GM19193 (cell line): ENCODE results near the gene VAMP5.

Source experiments
- POLR2A ChIP-seq: IDR thresholded peaks from 4 replicates; pipeline ENCODE4 v1.6.1; 2011; ENCODE audit not compliant: insufficient read depth, insufficient read length; ENCODE audit errors: extremely low read depth

Gene VAMP5

DNA sequence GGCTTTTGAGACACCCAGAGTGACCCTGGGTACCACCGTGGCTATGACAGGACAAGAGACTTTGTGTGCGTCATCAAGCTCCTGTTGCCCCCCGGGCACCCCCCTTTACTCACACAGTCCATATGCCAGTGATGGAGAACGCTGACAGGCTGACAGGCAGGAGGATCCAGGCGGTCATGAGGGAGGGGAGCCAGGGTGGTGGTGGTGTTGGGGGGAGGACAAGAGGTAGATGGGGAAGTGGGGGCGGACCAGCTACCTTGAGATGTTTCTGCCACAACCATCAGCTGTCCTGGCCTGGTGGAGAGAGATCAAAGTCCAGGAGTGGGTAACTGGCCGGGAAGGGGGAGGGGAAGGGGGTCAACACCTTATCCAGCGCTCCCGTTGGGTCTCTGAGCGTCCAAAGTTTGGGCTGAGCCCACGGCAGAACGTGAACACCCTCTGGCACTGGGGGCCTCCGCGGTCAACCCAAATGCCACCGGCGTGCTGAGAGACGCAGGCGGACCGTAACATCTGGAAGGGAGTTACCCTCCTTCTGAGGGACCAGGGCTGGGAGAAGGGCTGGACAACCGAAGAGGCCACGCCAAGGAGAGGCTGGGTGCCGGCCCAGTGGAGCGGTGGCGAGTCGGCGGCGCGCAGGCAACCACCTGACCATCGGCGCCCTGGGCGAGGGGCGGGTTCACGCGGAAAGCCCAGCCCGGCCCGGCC is 17.7 kb downstream of the VAMP5 start:
- no peak for TF ChIP-seq POLR2A

DNA sequence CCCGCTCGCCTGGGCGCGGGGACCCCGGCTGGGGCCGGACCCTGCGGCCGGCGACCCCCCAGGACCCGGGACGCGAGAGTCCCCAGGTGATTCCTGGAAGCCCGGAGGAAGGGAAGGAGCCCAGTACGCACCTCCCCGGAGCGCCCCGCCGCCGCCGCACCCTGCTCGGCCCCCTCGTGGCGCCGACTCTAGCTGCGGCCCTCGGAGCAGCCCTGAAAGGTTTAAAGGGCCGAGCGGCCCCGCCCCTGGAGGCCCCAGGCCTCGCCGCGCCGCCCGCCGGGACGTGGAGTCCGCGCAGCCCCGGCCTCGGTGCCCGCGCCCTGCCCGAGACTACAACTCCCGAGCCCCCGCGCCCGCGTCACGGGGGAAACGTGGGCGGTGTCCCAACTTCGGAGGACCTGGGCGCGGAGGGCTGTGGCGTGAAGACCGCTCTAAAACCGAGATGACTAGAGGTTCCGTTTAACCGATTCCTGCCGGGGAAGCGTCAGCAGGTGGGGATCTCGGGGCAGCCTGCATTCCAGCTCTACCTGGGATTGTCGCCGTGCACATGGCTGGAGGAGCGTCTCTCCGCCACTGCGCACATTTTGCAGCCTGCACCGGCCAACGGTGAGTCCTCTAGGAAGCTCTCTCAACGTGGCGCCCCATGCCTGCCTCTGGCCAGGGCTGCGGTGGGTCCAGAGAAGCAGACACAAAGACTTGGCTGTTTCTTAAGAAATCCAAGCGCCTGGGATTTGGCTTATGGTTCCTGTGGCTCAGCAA is 18.4 kb downstream of the VAMP5 start, which contains the start of gene TMEM150A:
Gene TMEM150A (minus strand): TSS at position 223 of the 759 bp plus-strand sequence. CDS start 750 bp downstream, outside the sequence.
- peak; percentile 65 for TF ChIP-seq POLR2A

DNA sequence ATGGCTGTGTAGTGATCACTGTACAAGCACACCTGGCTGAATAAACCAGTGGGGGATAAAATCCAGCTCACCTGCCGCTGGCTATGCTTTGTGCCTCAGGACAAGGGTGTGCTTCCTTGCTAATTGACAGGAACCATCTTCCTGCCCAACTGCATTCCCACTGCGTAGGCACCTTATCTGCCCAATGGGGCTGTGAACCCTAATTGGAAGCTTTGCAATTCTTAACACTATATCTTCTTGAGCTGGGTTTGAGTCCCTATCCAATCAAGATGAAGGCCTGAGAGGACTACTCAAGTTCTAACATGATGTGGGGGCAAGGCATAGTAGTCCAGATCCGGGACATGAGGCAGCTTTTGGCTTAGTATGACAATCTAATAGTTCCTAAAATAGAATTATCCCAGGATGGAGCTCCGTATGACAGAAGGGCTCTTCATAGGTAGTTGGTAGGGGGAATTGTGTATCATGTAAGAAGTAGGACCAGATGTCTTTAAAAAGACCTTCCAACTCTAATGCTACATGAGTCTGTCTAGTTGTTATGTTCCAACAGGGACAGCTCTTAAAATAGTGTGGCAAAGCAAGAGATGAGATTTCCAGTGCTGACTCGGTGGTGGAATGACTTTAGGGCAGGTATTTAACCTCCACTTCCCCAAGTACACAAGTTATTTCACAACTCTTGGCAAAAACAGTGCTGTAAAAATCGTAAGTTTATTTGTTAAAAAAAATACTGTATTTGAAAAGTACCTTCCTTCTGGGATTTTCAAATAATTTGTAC is 20.5 kb downstream of the VAMP5 start:
- no peak for TF ChIP-seq POLR2A

DNA sequence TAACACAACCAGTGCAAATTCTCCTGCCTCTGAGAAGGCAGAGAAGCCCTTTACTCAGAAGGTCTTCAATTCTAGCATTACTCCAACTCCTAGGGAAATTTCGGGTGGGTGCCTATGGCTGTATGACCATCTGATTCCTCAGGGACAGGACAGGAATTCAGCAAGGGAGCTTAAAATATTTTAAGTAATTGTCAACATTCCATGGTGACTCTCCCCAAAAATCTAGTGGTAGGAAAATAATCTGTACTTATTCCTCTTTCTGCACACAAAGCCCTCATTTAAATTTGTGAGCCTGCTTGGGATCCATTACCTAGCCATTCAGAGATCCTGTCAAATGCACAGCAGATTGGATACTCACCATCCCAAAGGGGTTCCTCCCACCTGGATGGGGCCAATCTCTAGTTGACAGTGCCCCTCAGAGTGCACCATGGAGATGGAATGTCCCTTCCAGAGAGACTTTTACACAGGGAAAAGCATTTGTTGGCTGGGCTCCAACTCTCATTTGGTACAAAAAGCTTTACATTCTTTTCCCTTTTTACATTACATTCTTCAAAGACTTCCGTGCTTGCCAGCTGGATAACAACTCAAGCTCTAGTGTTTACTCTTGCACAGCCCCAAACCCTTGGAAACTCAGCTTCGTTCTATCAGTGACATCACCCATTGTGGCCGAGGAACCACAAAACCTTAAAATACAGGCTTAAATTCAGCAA is 21.3 kb downstream of the VAMP5 start:
- TF ChIP-seq POLR2A = no peak

DNA sequence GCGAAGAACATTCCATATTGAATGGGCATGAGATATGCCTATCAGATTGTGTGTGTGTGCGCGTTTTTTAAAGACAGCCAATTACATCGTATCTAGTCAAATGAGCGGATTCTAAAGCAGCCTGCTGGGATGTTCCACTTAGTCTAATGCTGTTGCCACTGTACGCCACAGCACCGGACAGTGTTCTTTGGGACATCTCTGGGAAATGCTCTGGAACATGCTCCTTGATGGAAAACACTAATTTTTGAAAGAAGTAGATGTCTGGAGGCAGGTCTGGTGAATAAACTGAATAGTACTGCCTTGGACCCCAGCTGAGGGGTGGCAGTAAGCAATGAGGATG is 21.9 kb downstream of the VAMP5 start:
- TF ChIP-seq POLR2A = no peak

DNA sequence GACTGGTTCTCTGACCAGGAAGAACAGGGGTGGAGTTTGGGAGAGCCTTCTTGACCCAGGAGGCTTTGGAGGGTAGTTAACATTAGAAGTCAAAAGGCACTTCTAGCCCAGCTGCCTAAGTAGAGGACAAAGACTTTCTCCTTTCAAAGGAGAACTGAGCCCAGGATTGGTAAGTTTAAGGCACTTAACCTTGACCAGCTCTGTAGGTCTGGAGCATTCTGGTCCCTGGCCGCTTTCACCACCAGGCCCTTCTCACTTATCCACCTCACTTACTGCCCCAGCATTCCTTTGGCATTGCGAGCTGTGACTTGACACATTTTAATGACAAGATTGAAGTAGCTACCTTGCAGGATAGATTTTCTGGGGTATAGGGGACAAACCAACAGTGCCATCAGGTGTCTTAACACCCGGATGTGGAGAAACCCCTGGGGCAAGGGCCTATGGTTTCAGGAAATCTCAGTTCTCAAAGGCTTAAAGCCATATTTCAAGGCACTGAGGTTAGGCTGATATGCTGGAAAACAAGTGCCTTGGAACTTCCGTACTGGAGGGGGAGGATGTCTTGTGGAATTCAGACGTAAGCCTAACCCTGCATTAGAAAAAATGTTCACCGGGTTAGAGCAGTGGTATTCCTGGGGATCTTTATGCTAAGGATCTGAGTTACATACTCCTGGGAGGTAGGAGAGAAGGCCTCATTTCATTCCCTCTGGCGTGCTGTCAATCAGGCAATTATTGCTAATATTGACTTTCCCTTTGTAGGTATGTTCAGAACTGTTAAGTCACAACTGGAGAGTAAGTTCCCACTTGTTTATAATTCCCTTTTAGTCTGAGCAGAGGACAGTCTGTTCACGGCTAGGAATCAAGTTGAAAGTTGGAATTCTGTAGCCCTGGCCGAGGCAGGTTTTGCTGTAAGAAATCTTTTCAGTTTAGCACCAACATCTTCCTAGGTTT is 23.3 kb downstream of the VAMP5 start:
- TF ChIP-seq POLR2A = no peak

DNA sequence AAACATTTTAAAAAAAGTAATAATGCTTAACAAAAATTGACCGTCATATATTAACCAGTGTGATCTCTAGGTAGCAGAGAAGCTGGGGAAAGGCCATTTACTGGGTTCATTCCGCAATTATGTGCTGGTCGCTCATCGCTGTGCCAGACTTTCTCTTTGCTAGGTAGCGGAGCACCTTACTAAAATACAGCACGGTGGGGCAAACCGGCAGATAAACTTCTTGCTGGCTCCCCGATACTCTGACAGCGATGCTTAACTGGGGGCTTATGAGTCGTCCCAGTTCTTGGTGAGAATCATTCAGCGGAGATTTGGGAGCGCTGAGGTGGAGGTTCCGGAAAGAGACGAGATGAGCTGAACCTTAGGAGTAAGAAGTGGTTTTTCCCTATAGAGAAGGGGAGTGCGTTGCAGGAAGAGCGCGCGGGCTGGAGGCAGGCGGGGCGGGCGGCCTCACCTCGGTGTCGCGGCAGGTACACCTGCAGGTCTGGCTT is 27.0 kb downstream of the VAMP5 start:
- no peak for TF ChIP-seq POLR2A

DNA sequence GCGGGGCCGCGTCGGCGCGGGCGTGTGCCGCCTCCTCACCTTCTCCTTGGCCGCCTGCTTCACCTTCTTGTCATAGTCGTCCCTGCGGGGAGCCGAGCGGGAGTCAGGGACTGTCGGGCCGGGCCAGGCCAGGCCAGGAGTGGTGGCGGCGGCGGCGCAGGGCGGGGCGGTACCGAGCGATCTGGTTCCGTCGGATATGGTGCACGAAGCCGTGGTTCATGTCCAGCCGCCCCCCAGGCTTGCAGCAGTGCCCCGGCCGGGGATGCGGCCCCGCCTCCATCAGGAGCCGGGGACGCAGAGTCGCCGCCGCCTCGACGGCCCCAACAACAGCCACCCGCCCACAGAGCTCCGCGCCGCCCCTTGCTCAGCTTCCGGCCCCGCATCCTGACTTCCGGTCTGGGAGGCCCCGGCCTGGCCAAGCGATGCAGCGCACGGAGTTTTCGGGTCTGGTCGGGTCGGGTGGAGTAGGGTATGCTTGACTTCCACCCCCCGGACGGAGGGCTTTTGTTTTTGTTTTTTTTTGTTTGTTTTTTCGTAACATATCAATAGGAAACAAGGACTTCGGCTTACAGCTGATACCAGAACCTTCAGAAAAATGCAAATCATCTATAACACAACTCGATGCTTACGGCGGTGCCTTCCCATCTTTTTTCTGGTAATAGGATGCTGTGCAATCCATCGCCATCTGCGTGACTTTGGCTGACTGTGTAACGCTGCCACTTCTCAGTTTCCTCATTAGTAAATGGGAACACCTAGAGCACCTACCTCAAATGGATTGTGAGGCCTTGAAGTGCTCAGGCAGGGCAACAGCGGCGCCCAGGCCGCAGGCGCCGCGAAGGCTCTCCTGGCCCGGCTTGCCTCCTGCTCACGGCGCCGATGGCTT is 27.7 kb downstream of the VAMP5 start, which contains the start of gene C2orf68:
Gene C2orf68 (minus strand): TSS at position 362 of the 883 bp plus-strand sequence. CDS start 82 bp downstream, at position 280.
- peak; percentile 87 for TF ChIP-seq POLR2A

DNA sequence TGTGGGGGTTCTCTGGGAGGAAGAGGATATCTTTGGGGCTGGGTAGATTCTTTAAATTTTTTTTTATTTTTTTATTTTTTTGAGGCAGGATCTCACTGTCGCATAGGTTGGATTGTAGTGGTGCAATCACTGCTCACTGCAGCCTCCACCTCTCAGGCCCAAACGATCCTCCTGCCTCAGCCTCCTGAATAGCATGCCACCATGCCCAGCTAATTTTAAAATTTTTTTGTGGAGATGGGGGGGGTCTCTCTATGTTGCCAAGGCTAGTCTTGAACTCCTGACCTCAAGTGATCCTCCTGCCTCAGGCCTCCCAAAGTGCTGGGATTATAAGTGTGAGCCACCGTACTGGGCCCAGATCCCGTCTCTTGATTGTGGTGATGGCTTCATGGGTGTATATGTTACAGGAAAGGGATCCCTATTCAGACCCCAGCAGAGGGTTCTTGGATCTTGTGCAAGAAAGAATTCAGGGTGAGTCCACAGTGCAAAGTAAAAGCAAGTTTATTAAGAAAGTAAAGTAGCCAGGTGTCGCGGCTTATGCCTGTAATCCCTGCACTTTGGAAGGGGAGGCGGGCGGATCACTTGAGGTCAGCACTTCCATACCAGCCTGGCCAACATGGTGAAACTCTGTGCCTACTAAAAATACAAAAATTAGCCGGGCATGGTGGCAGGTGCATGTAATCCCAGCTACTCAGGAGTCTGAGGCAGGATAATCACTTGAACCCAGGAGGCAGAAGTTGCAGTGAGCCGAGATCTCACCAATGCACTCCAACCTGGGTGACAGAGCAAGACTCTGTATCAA is 29.7 kb downstream of the VAMP5 start:
- TF ChIP-seq POLR2A = no peak

DNA sequence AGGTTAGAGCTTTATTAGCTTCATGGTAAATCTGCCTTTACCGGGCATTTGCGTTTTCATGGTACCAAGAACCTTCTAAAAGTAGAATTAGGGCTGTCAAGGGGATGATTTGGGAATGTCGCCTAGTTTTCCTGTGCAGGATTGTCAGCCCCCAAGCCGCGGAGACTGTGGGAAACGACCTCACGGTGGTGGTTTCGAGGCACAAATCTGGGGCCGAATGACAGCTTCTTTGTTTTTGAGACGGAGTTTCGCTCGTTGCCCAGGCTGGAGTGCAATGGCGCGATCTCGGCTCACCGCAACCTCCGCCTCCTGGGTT is 31.1 kb downstream of the VAMP5 start:
- no peak for TF ChIP-seq POLR2A

DNA sequence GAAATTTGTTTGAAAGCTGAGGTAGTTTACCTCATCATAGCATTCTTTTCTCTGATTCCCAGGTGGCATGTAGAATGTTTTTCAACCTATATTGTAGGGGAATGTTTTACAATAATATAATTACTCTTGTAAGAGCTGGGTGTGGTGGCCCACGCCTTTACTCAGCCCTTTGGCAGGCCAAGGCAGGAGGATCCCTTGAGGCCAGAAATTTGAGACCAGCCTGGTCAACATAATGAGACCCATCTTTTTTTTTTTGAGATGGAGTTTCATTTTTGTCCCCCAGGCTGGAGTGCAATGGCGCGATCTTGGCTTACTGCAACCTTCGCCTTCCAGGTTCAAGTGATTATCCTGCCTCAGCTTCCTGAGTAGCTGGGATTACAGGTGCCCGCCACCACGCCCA is 35.4 kb downstream of the VAMP5 start:
- no peak for TF ChIP-seq POLR2A

DNA sequence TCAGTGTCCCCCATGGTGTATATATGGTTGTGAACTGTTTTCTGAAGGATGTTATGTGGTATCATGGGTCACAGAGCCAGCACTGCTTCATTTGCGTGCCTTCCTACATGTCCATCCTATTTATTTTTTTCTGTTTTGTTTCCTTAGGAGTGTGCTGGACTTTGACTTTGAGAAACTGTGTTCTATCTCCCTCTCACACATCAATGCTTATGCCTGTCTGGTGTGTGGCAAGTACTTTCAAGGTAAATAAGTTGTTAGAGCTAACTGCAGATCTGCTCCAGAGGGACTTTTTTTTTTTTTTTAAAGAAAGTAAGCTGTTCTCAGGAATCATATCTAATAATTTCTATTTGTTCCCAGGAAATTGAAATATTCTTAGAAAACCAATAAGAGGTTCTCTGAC is 37.1 kb downstream of the VAMP5 start:
- TF ChIP-seq POLR2A = no peak

DNA sequence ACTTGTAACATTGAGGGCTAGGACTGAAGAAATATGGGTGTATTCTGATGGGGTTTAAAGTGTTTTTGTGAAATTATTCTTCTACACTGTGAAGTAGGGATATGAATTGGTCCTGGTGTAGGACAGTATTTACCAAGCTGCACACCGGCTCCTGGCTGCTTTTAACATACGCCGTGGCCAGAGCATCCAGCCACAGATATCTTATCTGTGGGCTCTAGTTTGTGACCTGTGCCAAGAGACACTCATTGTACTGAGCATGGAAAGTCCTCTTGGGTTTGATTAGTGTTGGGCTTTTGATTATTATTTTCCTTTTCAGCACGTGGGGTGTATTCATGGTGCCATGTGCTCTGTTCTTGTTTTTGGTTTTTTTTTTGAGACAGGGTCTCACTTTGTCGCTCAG is 39.8 kb downstream of the VAMP5 start:
- TF ChIP-seq POLR2A = no peak

DNA sequence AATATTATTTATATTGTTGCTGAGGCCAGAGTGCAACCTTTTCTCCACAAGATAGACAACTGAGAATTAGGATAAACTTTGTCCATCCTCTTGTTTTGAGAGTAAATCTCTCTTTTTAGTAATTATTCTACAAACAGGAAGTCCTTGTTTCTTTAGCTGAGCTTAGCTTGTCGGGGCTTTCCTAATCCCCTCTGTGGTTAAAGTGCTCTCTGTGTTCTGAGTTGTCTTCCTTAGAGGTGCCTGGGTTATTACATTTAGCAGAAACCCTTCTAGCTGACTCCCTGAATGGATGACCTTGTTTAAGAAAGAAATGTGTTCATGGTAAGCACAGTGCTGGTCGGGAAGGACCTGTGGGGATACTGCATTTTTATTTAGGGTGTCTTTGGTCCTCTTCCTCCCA is 44.4 kb downstream of the VAMP5 start:
- TF ChIP-seq POLR2A = no peak
